Occipital lobe (tissue), 2 donors: ENCODE results near the gene GIT1. TPM values are rescaled to one million over a fixed set of nuclear protein-coding genes. Genes with fewer than 3 reads are reported as not detected.

Experiments used
- DNase-seq: peaks from one replicate; lab custom pipeline; 2025; lab: John Stamatoyannopoulos, UW
- total RNA-seq: library from RNA; depleted of rRNA; stranded (reverse); fragments of >200 nt; gene quantifications from one replicate; pipeline ENCODE4 v1.2.3, GENCODE V29; 2014

GIT1 gene
- total RNA-seq, 1 donor from 2014 or later = 29.6 TPM

DNA sequence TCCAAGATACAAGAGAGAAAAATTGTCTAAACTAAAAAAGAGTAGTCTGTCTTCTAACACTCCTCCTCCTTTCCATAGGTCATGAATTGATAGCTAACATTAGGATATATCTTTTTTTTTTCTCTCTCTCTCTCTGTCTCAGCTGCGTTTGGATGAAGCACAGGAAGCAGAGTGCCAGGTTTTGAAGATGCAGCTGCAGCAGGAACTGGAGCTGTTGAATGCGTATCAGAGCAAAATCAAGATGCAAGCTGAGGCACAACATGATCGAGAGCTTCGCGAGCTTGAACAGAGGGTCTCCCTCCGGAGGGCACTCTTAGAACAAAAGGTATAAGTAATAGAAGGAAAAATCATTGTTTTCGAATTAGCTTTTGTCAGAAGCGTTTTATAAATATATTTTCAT is 55.5 kb downstream of the GIT1 start:
- no peak for DNase-seq

DNA sequence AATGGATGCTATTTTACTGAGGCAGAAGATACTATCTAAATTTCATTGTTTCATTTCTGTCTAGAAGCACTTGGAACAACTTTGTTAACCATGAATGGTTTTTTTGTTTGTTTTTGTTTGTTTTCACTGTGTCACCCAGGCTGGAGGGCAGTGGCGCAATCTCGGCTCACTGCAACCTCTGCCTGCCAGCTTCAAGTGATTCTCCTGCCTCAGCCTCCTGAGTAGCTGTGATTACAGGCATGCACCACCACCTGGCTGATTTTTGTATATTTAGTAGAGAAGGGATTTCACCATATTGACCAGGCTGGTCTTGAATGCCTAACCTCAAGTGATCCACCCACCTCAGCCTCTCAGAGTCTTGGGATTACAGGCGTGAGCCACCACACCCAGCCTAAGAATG is 63.1 kb downstream of the GIT1 start:
- DNase-seq = no peak

DNA sequence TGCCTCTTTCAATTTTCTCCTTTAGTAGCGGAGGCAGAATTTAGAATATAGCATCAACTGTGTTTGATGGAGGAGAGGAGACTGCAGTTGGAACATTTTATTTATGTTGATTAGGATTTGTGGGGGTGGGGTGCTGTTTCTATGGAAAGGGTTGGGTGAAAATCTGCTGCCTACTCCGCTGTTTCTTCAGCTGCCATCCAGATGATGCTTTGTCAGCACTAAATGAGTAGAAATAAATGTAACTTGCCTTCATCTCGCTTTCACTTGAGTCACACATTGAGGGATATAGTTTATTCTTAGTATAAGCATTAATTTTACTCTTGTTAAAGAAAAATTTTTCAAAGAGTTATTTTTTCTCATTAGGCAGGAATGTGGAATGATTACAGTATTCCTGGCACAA is 64.8 kb downstream of the GIT1 start:
- no peak for DNase-seq

Other genes starting within 250 kb of the GIT1 start
- gene TAOK1, start 199.3 kb downstream of the GIT1 start, total RNA-seq = 170 TPM
- gene ABHD15, start 22.6 kb downstream of the GIT1 start, total RNA-seq = 0.78 TPM
- 6.9 TPM for gene TP53I13, start 20.9 kb downstream of the GIT1 start, total RNA-seq
- gene ANKRD13B, start 3.5 kb upstream of the GIT1 start, total RNA-seq = 28.1 TPM
- 0.47 TPM for gene CORO6, start 33.3 kb upstream of the GIT1 start, total RNA-seq